GM04503 (cell line): ENCODE data around the gene ANKMY1.
A peak's percentile ranks its signal among the peaks of the same experiment; 100 is the strongest.

Source experiments
- DNase-seq: peaks from one replicate; pipeline ENCODE4 v3.0.0-alpha.2; 2012; ENCODE audit warnings: low read depth

ANKMY1 gene

GRCh38 chr2:240446664-240447175, 111.1 kb downstream of the ANKMY1 start:
- no peak for DNase-seq

- DNase-seq, result no peak
Observed at GRCh38 chr2:240445961-240446663, 111.7 kb downstream of the ANKMY1 start.

- DNase-seq, result no peak
Observed at GRCh38 chr2:240444464-240444863, 113.3 kb downstream of the ANKMY1 start.

- DNase-seq, result no peak
Observed at GRCh38 chr2:240443891-240444301, 113.9 kb downstream of the ANKMY1 start.

- DNase-seq, result no peak
Observed at GRCh38 chr2:240442891-240443715, 114.7 kb downstream of the ANKMY1 start.

GRCh38 chr2:240441993-240442411, 115.8 kb downstream of the ANKMY1 start:
- no peak for DNase-seq

- no peak for DNase-seq
Observed at GRCh38 chr2:240441326-240441992, 116.3 kb downstream of the ANKMY1 start.

GRCh38 chr2:240440704-240441320, 117.0 kb downstream of the ANKMY1 start:
- no peak for DNase-seq

GRCh38 chr2:240440251-240440650, 117.5 kb downstream of the ANKMY1 start:
- no peak for DNase-seq

- DNase-seq, result no peak
Observed at GRCh38 chr2:240439698-240440151, 118.1 kb downstream of the ANKMY1 start.

- no peak for DNase-seq
Observed at GRCh38 chr2:240438810-240439697, 118.7 kb downstream of the ANKMY1 start.

- no peak for DNase-seq
Observed at GRCh38 chr2:240437861-240438809, 119.7 kb downstream of the ANKMY1 start.

GRCh38 chr2:240437551-240437860, 120.3 kb downstream of the ANKMY1 start:
- no peak for DNase-seq

- DNase-seq, result no peak
Observed at GRCh38 chr2:240436683-240437550, 120.9 kb downstream of the ANKMY1 start.

- no peak for DNase-seq
Observed at GRCh38 chr2:240435948-240436682, 121.7 kb downstream of the ANKMY1 start.

- no peak for DNase-seq
Observed at GRCh38 chr2:240435457-240435947, 122.3 kb downstream of the ANKMY1 start, which contains the start of gene GPC1. Gene GPC1 (plus strand): TSS chr2:240435663. CDS start chr2:240435919, 256 bp downstream.

- DNase-seq, result peak; percentile 55
Observed at GRCh38 chr2:240434728-240435456, 122.9 kb downstream of the ANKMY1 start.
